ENCODE measurements around the gene NIN. TPM values are rescaled to one million over a fixed set of nuclear protein-coding genes. Genes with fewer than 3 reads are reported as not detected.

NIN gene
- total RNA-seq, 1 donor from 2014 or later: 21.0 TPM

DNA sequence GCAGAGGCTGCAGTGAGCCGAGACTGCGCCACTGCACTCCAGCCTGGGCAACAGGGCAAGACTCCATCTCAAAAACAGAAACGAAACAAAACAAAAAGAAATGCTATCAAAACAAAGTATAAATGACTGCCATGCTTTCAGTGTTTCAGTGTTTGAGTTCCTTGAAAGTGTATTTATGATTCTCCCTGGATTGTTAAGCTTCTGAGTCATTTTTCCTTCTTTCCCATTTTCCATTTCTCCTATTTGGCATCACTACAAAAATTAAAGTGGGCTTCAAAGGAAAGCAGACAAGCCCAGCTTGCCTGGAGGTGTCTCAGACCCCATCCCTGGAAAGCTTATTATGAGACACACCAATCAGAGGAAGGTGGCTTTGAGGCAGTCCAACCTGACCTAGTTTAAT is 35.1 kb downstream of the NIN start:
- no peak overlapping the region for H3K4me3 Mint-ChIP-seq (ENCODE audit: low read depth)
- peaks cover 3% of the 10 kb centered on the region for H3K4me1 Mint-ChIP-seq (ENCODE audit: low read depth)
- TF ChIP-seq CTCF (IDR thresholded peaks at IDR 0.05; ENCODE audit: unreplicated experiment): no peak
- no peaks in the 10 kb centered on the region for H3K36me3 Mint-ChIP-seq (ENCODE audit: insufficient read depth)
- DNase-seq (ENCODE audit: low spot score, unreplicated experiment): no peak
- H3K27me3 Mint-ChIP-seq: peaks cover 19% of the 10 kb centered on the region
- no peaks in the 10 kb centered on the region for H3K9me3 Mint-ChIP-seq (ENCODE audit: low read depth)
- no peak overlapping the region for H3K27ac Mint-ChIP-seq

GRCh38 chr14:50795142-50795541 is 35.8 kb downstream of the NIN start:
- Mint-ChIP-seq H3K36me3 (ENCODE audit: insufficient read depth) (no peaks in the 10 kb centered on the region), H3K27ac (no peak overlapping the region), H3K4me3 (ENCODE audit: low read depth) (no peak overlapping the region), H3K27me3 (peaks cover 19% of the 10 kb centered on the region), H3K4me1 (ENCODE audit: low read depth) (peaks cover 3% of the 10 kb centered on the region), H3K9me3 (ENCODE audit: low read depth) (no peaks in the 10 kb centered on the region)
- no peak for DNase-seq (ENCODE audit: low spot score, unreplicated experiment)
- no peak for TF ChIP-seq CTCF (IDR thresholded peaks at IDR 0.05; ENCODE audit: unreplicated experiment)

GRCh38 chr14:50794068-50794645 is 36.8 kb downstream of the NIN start:
- TF ChIP-seq CTCF (IDR thresholded peaks at IDR 0.05; ENCODE audit: unreplicated experiment): no peak
- Mint-ChIP-seq H3K27me3 (peaks cover 19% of the 10 kb centered on the region), H3K36me3 (ENCODE audit: insufficient read depth) (no peaks in the 10 kb centered on the region)

GRCh38 chr14:50792634-50793068 is 38.3 kb downstream of the NIN start:
- DNase-seq (ENCODE audit: low spot score, unreplicated experiment): no peak
- Mint-ChIP-seq H3K36me3 (ENCODE audit: insufficient read depth) (no peaks in the 10 kb centered on the region), H3K27me3 (peaks cover 14% of the 10 kb centered on the region), H3K4me1 (ENCODE audit: low read depth) (peaks cover 3% of the 10 kb centered on the region), H3K4me3 (ENCODE audit: low read depth) (no peak overlapping the region), H3K9me3 (ENCODE audit: low read depth) (no peaks in the 10 kb centered on the region), H3K27ac (no peak overlapping the region)
- TF ChIP-seq CTCF (IDR thresholded peaks at IDR 0.05; ENCODE audit: unreplicated experiment): no peak

More at GRCh38 chr14:50794068-50794645, 36.8 kb downstream of the NIN start:
- H3K27ac Mint-ChIP-seq: no peak overlapping the region
- DNase-seq (ENCODE audit: low spot score, unreplicated experiment): no peak
- peaks cover 3% of the 10 kb centered on the region for H3K4me1 Mint-ChIP-seq (ENCODE audit: low read depth)
- no peak overlapping the region for H3K4me3 Mint-ChIP-seq (ENCODE audit: low read depth)
- no peaks in the 10 kb centered on the region for H3K9me3 Mint-ChIP-seq (ENCODE audit: low read depth)

- no peak for DNase-seq (ENCODE audit: low spot score, unreplicated experiment)
- Mint-ChIP-seq H3K4me1 (ENCODE audit: low read depth) (peaks cover 3% of the 10 kb centered on the region), H3K36me3 (ENCODE audit: insufficient read depth) (no peaks in the 10 kb centered on the region), H3K4me3 (ENCODE audit: low read depth) (no peak overlapping the region), H3K27ac (no peak overlapping the region), H3K9me3 (ENCODE audit: low read depth) (no peaks in the 10 kb centered on the region), H3K27me3 (peaks cover 10% of the 10 kb centered on the region)
- TF ChIP-seq CTCF (IDR thresholded peaks at IDR 0.05; ENCODE audit: unreplicated experiment): no peak
Measured at GRCh38 chr14:50792051-50792477, 38.9 kb downstream of the NIN start.

Data from progenitor cell of endocrine pancreas (in vitro differentiated cells).